HepG2 (cell line): ENCODE results near the gene PLEKHG5. TPM values are rescaled to one million over a fixed set of nuclear protein-coding genes. Genes with fewer than 3 reads are reported as not detected.
A peak's percentile ranks its signal among the peaks of the same experiment; 100 is the strongest.

Source experiments
- CAMTA2 ChIP-seq: sonication (generic); formaldehyde crosslinking; IDR thresholded peaks from 2 replicates; pipeline ENCODE4 v1.4.0; 2020; ENCODE audit warnings: mild to moderate bottlenecking, missing genetic modification reagents, borderline replicate concordance
- CBX1 ChIP-seq: IDR thresholded peaks from one replicate; pipeline ENCODE4 v1.6.1; 2016; ENCODE audit warnings: antibody characterized with exemption, low read depth
- GATAD2A ChIP-seq: IDR thresholded peaks from 2 replicates; pipeline ENCODE4 v1.6.1; 2016
- MED8 ChIP-seq: sonication (generic); formaldehyde crosslinking; IDR thresholded peaks from 2 replicates; pipeline ENCODE4 v1.8.1; 2023; ENCODE audit warnings: mild to moderate bottlenecking, missing genetic modification reagents; ENCODE audit not compliant: insufficient replicate concordance
- ZNF451 ChIP-seq: sonication (generic); formaldehyde crosslinking; IDR thresholded peaks from 2 replicates; pipeline ENCODE4 v1.5.0; 2020; ENCODE audit warnings: mild to moderate bottlenecking, missing genetic modification reagents
- ZNF773 ChIP-seq: sonication (generic); formaldehyde crosslinking; IDR thresholded peaks from 2 replicates; pipeline ENCODE4 v1.4.0; 2020; ENCODE audit warnings: missing genetic modification reagents, borderline replicate concordance
- polyA plus RNA-seq, 8 experiments: library from polyadenylated mRNA; depleted of rRNA in 3 of 8; stranded (reverse) in 7 of 8; unstranded in 1 of 8; fragments of >200 nt; fragmentation: Illumina TruSeq in 4 of 8; extraction: Trizol in 4 of 8; gene quantifications; 2 replicates each; pipeline versions ENCODE4 v1.2.1 to v1.2.3, GENCODE V29; 2011 to 2016; ENCODE audit warnings: low read depth in 4 of 8, missing spikeins in 1 of 8, mixed read lengths in 1 of 8; ENCODE audit not compliant: insufficient read depth in 1 of 8
- total RNA-seq, 5 experiments: library from RNA; depleted of rRNA; stranded (reverse); fragments of >200 nt; fragmentation: Illumina TruSeq; extraction: Trizol; gene quantifications; 2 replicates each; pipeline ENCODE4 v1.2.3, GENCODE V29; 2016; ENCODE audit warnings: low read depth in 1 of 5
- TF ChIP-seq, protein P1 (sequence below), 2 experiments: fragments of 450-650 bp in 1 of 2; sonication (generic) in 1 of 2; formaldehyde crosslinking in 1 of 2; IDR thresholded peaks; 2 replicates each; pipeline versions ENCODE4 v1.6.1 to v1.8.0; 2016 to 2022; ENCODE audit warnings: antibody characterized with exemption in 1 of 2, mild to moderate bottlenecking in 1 of 2, missing genetic modification reagents in 1 of 2
- TF ChIP-seq, protein P2 (sequence below): fragments of 450-650 bp; IDR thresholded peaks from 2 replicates; pipeline ENCODE4 v1.6.1; 2016
- TF ChIP-seq, protein P3 (sequence below): sonication (generic); formaldehyde crosslinking; IDR thresholded peaks from 2 replicates; pipeline ENCODE4 v1.4.0; 2020; ENCODE audit warnings: missing genetic modification reagents
- TF ChIP-seq, protein P4 (sequence below): sonication (generic); formaldehyde crosslinking; IDR thresholded peaks from 2 replicates; pipeline ENCODE4 v1.9.0; 2022; ENCODE audit warnings: low read depth, missing genetic modification reagents
- TF ChIP-seq, protein P5 (sequence below): sonication (generic); formaldehyde crosslinking; IDR thresholded peaks from 2 replicates; pipeline ENCODE4 v1.5.1; 2020; ENCODE audit warnings: mild to moderate bottlenecking, missing genetic modification reagents, moderate library complexity
- TF ChIP-seq, protein P6 (sequence below): sonication (generic); formaldehyde crosslinking; IDR thresholded peaks from 2 replicates; pipeline ENCODE4 v1.4.0; 2020; ENCODE audit warnings: missing genetic modification reagents; ENCODE audit errors: not compliant biosample characterization

Gene PLEKHG5
- total and polyA plus RNA-seq, 2 of the 13 experiments (the other 11 are each of a cell fraction or from before 2014, with no cell fraction given): 1.9 to 3.5 TPM

DNA sequence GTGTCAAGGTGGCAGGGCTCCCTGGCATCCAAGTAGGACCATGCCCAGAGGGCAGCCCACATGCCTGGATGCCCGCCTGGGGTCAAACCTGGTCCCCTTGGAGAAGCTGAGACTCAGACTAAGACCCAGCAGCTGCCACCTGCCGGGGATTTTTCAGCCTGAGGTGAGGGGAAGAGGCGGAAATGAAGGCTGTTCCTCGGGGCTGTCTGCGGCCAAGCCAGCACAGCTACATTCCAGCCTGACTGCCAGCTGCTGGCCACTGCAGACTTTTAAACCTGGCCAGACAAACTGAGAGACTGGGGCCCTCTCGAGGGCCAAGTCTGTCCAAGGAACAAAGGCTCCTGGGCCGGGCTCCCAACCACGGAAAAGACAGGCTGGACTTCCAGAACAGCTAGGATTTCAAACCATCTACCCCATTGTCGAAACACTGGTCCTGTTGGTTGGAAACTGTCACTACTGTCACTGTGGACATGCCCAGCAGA is 21.9 kb upstream of the PLEKHG5 start (continued):
- TF ChIP-seq, protein P1, sequence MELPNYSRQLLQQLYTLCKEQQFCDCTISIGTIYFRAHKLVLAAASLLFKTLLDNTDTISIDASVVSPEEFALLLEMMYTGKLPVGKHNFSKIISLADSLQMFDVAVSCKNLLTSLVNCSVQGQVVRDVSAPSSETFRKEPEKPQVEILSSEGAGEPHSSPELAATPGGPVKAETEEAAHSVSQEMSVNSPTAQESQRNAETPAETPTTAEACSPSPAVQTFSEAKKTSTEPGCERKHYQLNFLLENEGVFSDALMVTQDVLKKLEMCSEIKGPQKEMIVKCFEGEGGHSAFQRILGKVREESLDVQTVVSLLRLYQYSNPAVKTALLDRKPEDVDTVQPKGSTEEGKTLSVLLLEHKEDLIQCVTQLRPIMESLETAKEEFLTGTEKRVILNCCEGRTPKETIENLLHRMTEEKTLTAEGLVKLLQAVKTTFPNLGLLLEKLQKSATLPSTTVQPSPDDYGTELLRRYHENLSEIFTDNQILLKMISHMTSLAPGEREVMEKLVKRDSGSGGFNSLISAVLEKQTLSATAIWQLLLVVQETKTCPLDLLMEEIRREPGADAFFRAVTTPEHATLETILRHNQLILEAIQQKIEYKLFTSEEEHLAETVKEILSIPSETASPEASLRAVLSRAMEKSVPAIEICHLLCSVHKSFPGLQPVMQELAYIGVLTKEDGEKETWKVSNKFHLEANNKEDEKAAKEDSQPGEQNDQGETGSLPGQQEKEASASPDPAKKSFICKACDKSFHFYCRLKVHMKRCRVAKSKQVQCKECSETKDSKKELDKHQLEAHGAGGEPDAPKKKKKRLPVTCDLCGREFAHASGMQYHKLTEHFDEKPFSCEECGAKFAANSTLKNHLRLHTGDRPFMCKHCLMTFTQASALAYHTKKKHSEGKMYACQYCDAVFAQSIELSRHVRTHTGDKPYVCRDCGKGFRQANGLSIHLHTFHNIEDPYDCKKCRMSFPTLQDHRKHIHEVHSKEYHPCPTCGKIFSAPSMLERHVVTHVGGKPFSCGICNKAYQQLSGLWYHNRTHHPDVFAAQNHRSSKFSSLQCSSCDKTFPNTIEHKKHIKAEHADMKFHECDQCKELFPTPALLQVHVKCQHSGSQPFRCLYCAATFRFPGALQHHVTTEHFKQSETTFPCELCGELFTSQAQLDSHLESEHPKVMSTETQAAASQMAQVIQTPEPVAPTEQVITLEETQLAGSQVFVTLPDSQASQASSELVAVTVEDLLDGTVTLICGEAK (IDR thresholded peaks at IDR 0.05): no peak
- TF ChIP-seq, protein P1 (CRISPR knock-in tag; IDR thresholded peaks at IDR 0.05): no peak
- TF ChIP-seq CAMTA2 (no peak), CBX1 (no peak), ZNF773 (CRISPR knock-in tag) (no peak), ZNF451 (CRISPR knock-in tag) (no peak), GATAD2A (no peak), MED8 (CRISPR knock-in tag) (no peak)
- TF ChIP-seq, protein P2, sequence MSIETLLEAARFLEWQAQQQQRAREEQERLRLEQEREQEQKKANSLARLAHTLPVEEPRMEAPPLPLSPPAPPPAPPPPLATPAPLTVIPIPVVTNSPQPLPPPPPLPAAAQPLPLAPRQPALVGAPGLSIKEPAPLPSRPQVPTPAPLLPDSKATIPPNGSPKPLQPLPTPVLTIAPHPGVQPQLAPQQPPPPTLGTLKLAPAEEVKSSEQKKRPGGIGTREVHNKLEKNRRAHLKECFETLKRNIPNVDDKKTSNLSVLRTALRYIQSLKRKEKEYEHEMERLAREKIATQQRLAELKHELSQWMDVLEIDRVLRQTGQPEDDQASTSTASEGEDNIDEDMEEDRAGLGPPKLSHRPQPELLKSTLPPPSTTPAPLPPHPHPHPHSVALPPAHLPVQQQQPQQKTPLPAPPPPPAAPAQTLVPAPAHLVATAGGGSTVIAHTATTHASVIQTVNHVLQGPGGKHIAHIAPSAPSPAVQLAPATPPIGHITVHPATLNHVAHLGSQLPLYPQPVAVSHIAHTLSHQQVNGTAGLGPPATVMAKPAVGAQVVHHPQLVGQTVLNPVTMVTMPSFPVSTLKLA: no peak
- TF ChIP-seq, protein P3, sequence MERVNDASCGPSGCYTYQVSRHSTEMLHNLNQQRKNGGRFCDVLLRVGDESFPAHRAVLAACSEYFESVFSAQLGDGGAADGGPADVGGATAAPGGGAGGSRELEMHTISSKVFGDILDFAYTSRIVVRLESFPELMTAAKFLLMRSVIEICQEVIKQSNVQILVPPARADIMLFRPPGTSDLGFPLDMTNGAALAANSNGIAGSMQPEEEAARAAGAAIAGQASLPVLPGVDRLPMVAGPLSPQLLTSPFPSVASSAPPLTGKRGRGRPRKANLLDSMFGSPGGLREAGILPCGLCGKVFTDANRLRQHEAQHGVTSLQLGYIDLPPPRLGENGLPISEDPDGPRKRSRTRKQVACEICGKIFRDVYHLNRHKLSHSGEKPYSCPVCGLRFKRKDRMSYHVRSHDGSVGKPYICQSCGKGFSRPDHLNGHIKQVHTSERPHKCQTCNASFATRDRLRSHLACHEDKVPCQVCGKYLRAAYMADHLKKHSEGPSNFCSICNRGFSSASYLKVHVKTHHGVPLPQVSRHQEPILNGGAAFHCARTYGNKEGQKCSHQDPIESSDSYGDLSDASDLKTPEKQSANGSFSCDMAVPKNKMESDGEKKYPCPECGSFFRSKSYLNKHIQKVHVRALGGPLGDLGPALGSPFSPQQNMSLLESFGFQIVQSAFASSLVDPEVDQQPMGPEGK (CRISPR knock-in tag): 0 out of 2 replicates have a peak, but pooled peaks have one; percentile 13
- TF ChIP-seq, protein P4, sequence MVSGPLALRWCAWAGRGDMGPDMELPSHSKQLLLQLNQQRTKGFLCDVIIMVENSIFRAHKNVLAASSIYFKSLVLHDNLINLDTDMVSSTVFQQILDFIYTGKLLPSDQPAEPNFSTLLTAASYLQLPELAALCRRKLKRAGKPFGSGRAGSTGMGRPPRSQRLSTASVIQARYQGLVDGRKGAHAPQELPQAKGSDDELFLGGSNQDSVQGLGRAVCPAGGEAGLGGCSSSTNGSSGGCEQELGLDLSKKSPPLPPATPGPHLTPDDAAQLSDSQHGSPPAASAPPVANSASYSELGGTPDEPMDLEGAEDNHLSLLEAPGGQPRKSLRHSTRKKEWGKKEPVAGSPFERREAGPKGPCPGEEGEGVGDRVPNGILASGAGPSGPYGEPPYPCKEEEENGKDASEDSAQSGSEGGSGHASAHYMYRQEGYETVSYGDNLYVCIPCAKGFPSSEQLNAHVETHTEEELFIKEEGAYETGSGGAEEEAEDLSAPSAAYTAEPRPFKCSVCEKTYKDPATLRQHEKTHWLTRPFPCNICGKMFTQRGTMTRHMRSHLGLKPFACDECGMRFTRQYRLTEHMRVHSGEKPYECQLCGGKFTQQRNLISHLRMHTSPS (CRISPR knock-in tag): 0 out of 2 replicates have a peak, but pooled peaks have one; percentile 16
- TF ChIP-seq, protein P5, sequence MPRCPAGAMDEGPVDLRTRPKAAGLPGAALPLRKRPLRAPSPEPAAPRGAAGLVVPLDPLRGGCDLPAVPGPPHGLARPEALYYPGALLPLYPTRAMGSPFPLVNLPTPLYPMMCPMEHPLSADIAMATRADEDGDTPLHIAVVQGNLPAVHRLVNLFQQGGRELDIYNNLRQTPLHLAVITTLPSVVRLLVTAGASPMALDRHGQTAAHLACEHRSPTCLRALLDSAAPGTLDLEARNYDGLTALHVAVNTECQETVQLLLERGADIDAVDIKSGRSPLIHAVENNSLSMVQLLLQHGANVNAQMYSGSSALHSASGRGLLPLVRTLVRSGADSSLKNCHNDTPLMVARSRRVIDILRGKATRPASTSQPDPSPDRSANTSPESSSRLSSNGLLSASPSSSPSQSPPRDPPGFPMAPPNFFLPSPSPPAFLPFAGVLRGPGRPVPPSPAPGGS (CRISPR knock-in tag): no peak
- TF ChIP-seq, protein P6, sequence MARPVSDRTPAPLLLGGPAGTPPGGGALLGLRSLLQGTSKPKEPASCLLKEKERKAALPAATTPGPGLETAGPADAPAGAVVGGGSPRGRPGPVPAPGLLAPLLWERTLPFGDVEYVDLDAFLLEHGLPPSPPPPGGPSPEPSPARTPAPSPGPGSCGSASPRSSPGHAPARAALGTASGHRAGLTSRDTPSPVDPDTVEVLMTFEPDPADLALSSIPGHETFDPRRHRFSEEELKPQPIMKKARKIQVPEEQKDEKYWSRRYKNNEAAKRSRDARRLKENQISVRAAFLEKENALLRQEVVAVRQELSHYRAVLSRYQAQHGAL: no peak
